Measurements from ENCODE around the gene CCDC12.

- TF ChIP-seq EP300 (IDR thresholded peaks at IDR 0.05; ENCODE audit: borderline replicate concordance in 1 of 2, low read depth in 1 of 2, low read length in 1 of 2) (no peak), CTCF (IDR thresholded peaks at IDR 0.05) (no peak), EZH2phosphoT487 (IDR thresholded peaks at IDR 0.05; ENCODE audit: borderline replicate concordance, low read depth) (no peak), FOSL2 (IDR thresholded peaks at IDR 0.05; ENCODE audit: borderline replicate concordance, low read depth) (no peak), MXI1 (IDR thresholded peaks at IDR 0.05; ENCODE audit: low read depth, low read length) (no peak), MAX (IDR thresholded peaks at IDR 0.05; ENCODE audit: low read depth) (no peak), USF2 (IDR thresholded peaks at IDR 0.05; ENCODE audit: borderline replicate concordance, low read depth, low read length) (no peak), YY1 (IDR thresholded peaks at IDR 0.05; ENCODE audit: low read depth) (no peak), FOXM1 (IDR thresholded peaks at IDR 0.05; ENCODE audit: low read depth) (no peak), RFX5 (IDR thresholded peaks at IDR 0.05; ENCODE audit: low read length) (no peak)
Measured at GRCh38 chr3:46900356-46900755, 76.2 kb downstream of the CCDC12 start.

Data from SK-N-SH (cell line).